ENCODE results near the gene LY6G6C. TPM values are rescaled to one million over a fixed set of nuclear protein-coding genes. Genes with fewer than 3 reads are reported as not detected.
A peak's percentile ranks its signal among the peaks of the same experiment; 100 is the strongest.

LY6G6C gene
- total and polyA plus RNA-seq, 2 of the 4 experiments (the other 2 are of a cell fraction), result not detected

- no peak overlapping the region for H3K14ac ChIP-seq (replicated peaks; ENCODE audit: low read depth, low read length)
- H3K9ac ChIP-seq (ENCODE audit: low read depth, low read length), result no peak overlapping the region
- H4K8ac ChIP-seq (ENCODE audit: low read depth in 2 of 2, low read length in 2 of 2), result no peak overlapping the region
- no peak for DNase-seq
- H4K20me1 ChIP-seq (ENCODE audit: insufficient read depth, low read length), result no peaks in the 10 kb centered on the region; the same call in 1 of the 2 replicates
- no peaks in the 10 kb centered on the region for H3K36me3 ChIP-seq (ENCODE audit: control insufficient read depth, insufficient read depth, low read length)
- in situ Hi-C loops (cut with MboI; ENCODE audit: low sequenced_read_pairs), result no loop called here
- H3K9me1 ChIP-seq (ENCODE audit: insufficient read depth, low read length), result no peaks in the 10 kb centered on the region
- peak overlapping the region; percentile 59; the same call in 1 of the 2 replicates for H3K23ac ChIP-seq (ENCODE audit: low read depth, low read length)
- H2BK5ac ChIP-seq (ENCODE audit: low read depth, low read length, poor library complexity, severe bottlenecking), result no peak overlapping the region
- H4K91ac ChIP-seq (ENCODE audit: insufficient read depth, low read depth, low read length), result no peak overlapping the region
- H3K4ac ChIP-seq (ENCODE audit: low read depth, low read length), result no peak overlapping the region
- ChIA-PET POLR2A (ENCODE audit: unreplicated experiment) (no interaction called here), CTCF (no interaction called here)
- H3K79me1 ChIP-seq (ENCODE audit: low read depth in 1 of 2, low read length in 2 of 2), result no peaks in the 10 kb centered on the region
- H3K4me1 ChIP-seq (ENCODE audit: control insufficient read depth, insufficient read depth, low read length), result no peaks in the 10 kb centered on the region
- dilution Hi-C loops (cut with HindIII; ENCODE audit: low sequenced_read_pairs, unreplicated experiment), result no loop called here
- no peak overlapping the region for H3K4me2 ChIP-seq (ENCODE audit: low read depth, low read length)
- H2BK120ac ChIP-seq (ENCODE audit: low read depth, low read length), result no peak overlapping the region
- H2AK5ac ChIP-seq (ENCODE audit: low read depth, low read length), result no peak overlapping the region
- H2BK15ac ChIP-seq (ENCODE audit: low read depth, low read length), result no peak overlapping the region
- no peak overlapping the region for H2BK20ac ChIP-seq (ENCODE audit: low read depth, low read length)
- H4K5ac ChIP-seq (ENCODE audit: low read depth, low read length), result no peak overlapping the region
- BruUV-seq (replicated peaks), result no TSS peak
- 20% methylated on average over 1 of the region's 5 CpGs; no CpG with 5 or more reads in 1 of the 2 experiments for WGBS, 2 experiments (ENCODE audit: extremely low coverage in 2 of 2, insufficient read length in 1 of 2)
- H3K27ac ChIP-seq (ENCODE audit: insufficient read depth, low read length), result no peak overlapping the region
- TF ChIP-seq BHLHE40 (IDR thresholded peaks at IDR 0.05; ENCODE audit: low read depth, low read length) (no peak), RFX5 (IDR thresholded peaks at IDR 0.05; ENCODE audit: low read depth, low read length) (no peak), CEBPB (IDR thresholded peaks at IDR 0.05; ENCODE audit: low read depth, low read length) (no peak), SMC3 (IDR thresholded peaks at IDR 0.05; ENCODE audit: low read depth, low read length) (no peak), POLR2A (IDR thresholded peaks at IDR 0.05; ENCODE audit: low read depth, low read length) (no peak), RAD21 (IDR thresholded peaks at IDR 0.05; ENCODE audit: low read length) (no peak), NFE2L2 (IDR thresholded peaks at IDR 0.05; ENCODE audit: low read depth, low read length) (no peak), RCOR1 (IDR thresholded peaks at IDR 0.05; ENCODE audit: insufficient replicate concordance, low read length) (no peak)
- no peak overlapping the region for H2AFZ ChIP-seq (replicated peaks; ENCODE audit: low read length, poor library complexity)
- intact Hi-C loops (cut with micrococcal nuclease), result no loop called here
- peaks cover 37% of the 10 kb centered on the region for H3K27me3 ChIP-seq (ENCODE audit: control insufficient read depth, insufficient read depth, low read length)
- no peak overlapping the region for H3K18ac ChIP-seq (ENCODE audit: low read depth, low read length)
- no peaks in the 10 kb centered on the region for H3K9me3 ChIP-seq (ENCODE audit: control insufficient read depth, insufficient read depth, low read length)
- H2AK9ac ChIP-seq (replicated peaks; ENCODE audit: low read depth, low read length, poor library complexity), result no peak overlapping the region
- H3K56ac ChIP-seq (ENCODE audit: extremely low read depth, insufficient read depth, low read length), result no peak overlapping the region
- ATAC-seq (ENCODE audit: low read depth), result 0 out of 2 replicates have a peak, but pooled peaks have one; percentile 17
- no peak overlapping the region for H3K4me3 ChIP-seq (ENCODE audit: insufficient read depth, low read depth, low read length)
Observed at GRCh38 chr6:31713991-31714684, 7.4 kb downstream of the LY6G6C start.
